ENCODE results near the gene POU2AF1. TPM values are rescaled to one million over a fixed set of nuclear protein-coding genes. Genes with fewer than 3 reads are reported as not detected.

Gene POU2AF1
- total RNA-seq, 1 experiment from 2014 or later = 0.22 TPM

- TF ChIP-seq PREB (CRISPR knock-in tag; IDR thresholded peaks at IDR 0.05; ENCODE audit: borderline replicate concordance) = no peak
Observed at GRCh38 chr11:111310088-111310487, 69.0 kb downstream of the POU2AF1 start (continued).

- POLR2A ChIA-PET = no interaction called here
Observed at GRCh38 chr11:111309215-111309915, 69.7 kb downstream of the POU2AF1 start.

GRCh38 chr11:111308140-111308539 lies 70.9 kb downstream of the POU2AF1 start:
- peaks cover 4% of the 10 kb centered on the region; the same call in 1 of the 2 replicates for H3K9me3 Mint-ChIP-seq
- no peak for DNase-seq (ENCODE audit: low spot score)
- no peaks in the 10 kb centered on the region for H3K27me3 Mint-ChIP-seq (ENCODE audit: low read depth)
- CTCF ChIA-PET = interaction anchor here (0.7 kb wide), 1 partner anchor 114 kb away, joined by 3 read pairs; no protein-coding TSS in a partner anchor
- peaks cover 19% of the 10 kb centered on the region for H3K4me1 Mint-ChIP-seq
- no peak overlapping the region for H3K4me3 Mint-ChIP-seq
- ATAC-seq = no peak
- H3K27ac Mint-ChIP-seq = no peak overlapping the region
- POLR2A ChIA-PET = no interaction called here
- TF ChIP-seq ZNF317 (CRISPR knock-in tag; IDR thresholded peaks at IDR 0.05; ENCODE audit: borderline replicate concordance, low read depth) (no peak), HMGA2 (CRISPR knock-in tag; IDR thresholded peaks at IDR 0.05) (no peak), ZNF416 (CRISPR knock-in tag; IDR thresholded peaks at IDR 0.05) (no peak), FOXJ3 (CRISPR knock-in tag; IDR thresholded peaks at IDR 0.05; ENCODE audit: borderline replicate concordance) (no peak), ZNF232 (CRISPR knock-in tag; IDR thresholded peaks at IDR 0.05) (no peak), PREB (CRISPR knock-in tag; IDR thresholded peaks at IDR 0.05; ENCODE audit: borderline replicate concordance) (no peak), RELA (CRISPR knock-in tag; IDR thresholded peaks at IDR 0.05; ENCODE audit: borderline replicate concordance) (no peak), ZNF396 (CRISPR knock-in tag; IDR thresholded peaks at IDR 0.05; ENCODE audit: borderline replicate concordance) (no peak), E2F1 (CRISPR knock-in tag; IDR thresholded peaks at IDR 0.05) (no peak), ZBTB21 (CRISPR knock-in tag; IDR thresholded peaks at IDR 0.05; ENCODE audit: borderline replicate concordance) (no peak), IRF2 (CRISPR knock-in tag; IDR thresholded peaks at IDR 0.05; ENCODE audit: borderline replicate concordance, low read depth) (no peak), HMGXB4 (CRISPR knock-in tag; IDR thresholded peaks at IDR 0.05) (no peak), GRHL2 (CRISPR knock-in tag; IDR thresholded peaks at IDR 0.05; ENCODE audit: insufficient replicate concordance, severe bottlenecking) (no peak), USF1 (CRISPR knock-in tag; IDR thresholded peaks at IDR 0.05) (no peak), PRDM15 (CRISPR knock-in tag; IDR thresholded peaks at IDR 0.05) (no peak), FOXP1 (CRISPR knock-in tag; IDR thresholded peaks at IDR 0.05; ENCODE audit: borderline replicate concordance) (no peak), ZNF219 (CRISPR knock-in tag; IDR thresholded peaks at IDR 0.05; ENCODE audit: borderline replicate concordance) (no peak)
- no peaks in the 10 kb centered on the region for H3K36me3 Mint-ChIP-seq

More at GRCh38 chr11:111309215-111309915, 69.7 kb downstream of the POU2AF1 start:
- ATAC-seq (no peak), DNase-seq (ENCODE audit: low spot score) (no peak)
- Mint-ChIP-seq H3K27me3 (ENCODE audit: low read depth) (no peaks in the 10 kb centered on the region), H3K27ac (no peak overlapping the region), H3K4me1 (peaks cover 15% of the 10 kb centered on the region), H3K9me3 (peaks cover 12% of the 10 kb centered on the region), H3K4me3 (no peak overlapping the region), H3K36me3 (no peaks in the 10 kb centered on the region)
- TF ChIP-seq ERG (CRISPR knock-in tag; IDR thresholded peaks at IDR 0.05) (no peak), RORB (CRISPR knock-in tag; IDR thresholded peaks at IDR 0.05) (peak; percentile 89)
- CTCF ChIA-PET = no interaction called here
